ENCODE measurements around the gene NFYA.

Gene NFYA

GRCh38 chr6:41122373-41122772 lies 49.6 kb downstream of the NFYA start:
- no peak for DNase-seq

- DNase-seq: no peak
Measured at GRCh38 chr6:41122918-41123317, 50.1 kb downstream of the NFYA start.

GRCh38 chr6:41125282-41125681 lies 52.5 kb downstream of the NFYA start:
- no peak for DNase-seq

GRCh38 chr6:41132254-41132653 lies 59.5 kb downstream of the NFYA start:
- DNase-seq: peak in 1 of 2 experiments; percentile 49

- no peak for DNase-seq
Measured at GRCh38 chr6:41135062-41135832, 62.5 kb downstream of the NFYA start.

GRCh38 chr6:41136911-41137310 lies 64.1 kb downstream of the NFYA start:
- no peak for DNase-seq

- DNase-seq: no peak
Measured at GRCh38 chr6:41147917-41148316, 75.1 kb downstream of the NFYA start.
